Thymus (tissue), 11 donors: Measurements from ENCODE around the gene TTBK2. TPM values are rescaled to one million over a fixed set of nuclear protein-coding genes. Genes with fewer than 3 reads are reported as not detected.

Experiments used
- DNase-seq, 9 donors: peaks; one replicate each; pipeline ENCODE4 v3.0.0-alpha.2; 2013; ENCODE audit warnings: low spot score in 9 of 9, low read depth in 6 of 9, missing footprints in 1 of 9
- H3K27ac ChIP-seq, 2 donors: one replicate each; pipeline ENCODE4 v1.5.1; 2013; ENCODE audit warnings: control low read depth in 1 of 2, low read depth in 1 of 2, low read length in 1 of 2, mild to moderate bottlenecking in 1 of 2, moderate library complexity in 1 of 2
- H3K27me3 ChIP-seq, 2 donors: one replicate each; pipeline ENCODE4 v1.5.1; 2013; ENCODE audit warnings: low read length in 1 of 2; ENCODE audit not compliant: control insufficient read depth in 2 of 2, insufficient read depth in 1 of 2
- H3K36me3 ChIP-seq, 2 donors: one replicate each; pipeline ENCODE4 v1.5.1; 2013; ENCODE audit warnings: low read length in 1 of 2, mild to moderate bottlenecking in 1 of 2, moderate library complexity in 1 of 2; ENCODE audit not compliant: control insufficient read depth in 2 of 2, insufficient read depth in 2 of 2
- H3K4me1 ChIP-seq, 2 donors: one replicate each; pipeline ENCODE4 v1.5.1; 2013; ENCODE audit warnings: low read length in 2 of 2; ENCODE audit not compliant: control insufficient read depth in 2 of 2, insufficient read depth in 2 of 2
- H3K4me3 ChIP-seq, 2 donors: one replicate each; pipeline ENCODE4 v1.5.1; 2013; ENCODE audit warnings: low read length in 2 of 2, control low read depth in 1 of 2, mild to moderate bottlenecking in 1 of 2
- H3K9me3 ChIP-seq, 2 donors: one replicate each; pipeline ENCODE4 v1.5.1; 2013; ENCODE audit warnings: low read length in 1 of 2, mild to moderate bottlenecking in 1 of 2; ENCODE audit not compliant: control insufficient read depth in 2 of 2, insufficient read depth in 1 of 2
- WGBS: extraction: QIAGEN DNeasy Blood & Tissue Kit; methylation state at CpG from one replicate; pipeline ENCODE4 v1.1.7; 2013; 5-methylcytosine and 5-hydroxymethylcytosine counted together
- polyA plus RNA-seq: library from polyadenylated mRNA; stranded (reverse); fragments of 200-250 nt; gene quantifications from one replicate; pipeline ENCODE4 v1.2.3, GENCODE V29; 2013
- total RNA-seq: library from RNA; stranded (reverse); fragments of 120-200 nt; gene quantifications from one replicate; pipeline ENCODE4 v1.2.4, GENCODE V29; 2013
- donor health status: healthy.

The TTBK2 gene
- total and polyA plus RNA-seq, 2 donors = 4.4 to 5.7 TPM

- no peaks in the 10 kb centered on the region for H3K27me3 ChIP-seq
- H3K36me3 ChIP-seq = no peaks in the 10 kb centered on the region
- no peak for DNase-seq
- H3K4me1 ChIP-seq = peaks cover 0 to 11% of the 10 kb centered on the region in 2 donors
- H3K9me3 ChIP-seq = no peaks in the 10 kb centered on the region
- H3K4me3 ChIP-seq = no peak overlapping the region
- no peak overlapping the region for H3K27ac ChIP-seq
- WGBS = 97% methylated on average over 4 of the region's 4 CpGs
These were observed 227.6 kb downstream of the TTBK2 start for GRCh38 chr15:42692997-42693396.

GRCh38 chr15:42692536-42692935, 228.0 kb downstream of the TTBK2 start:
- WGBS = 100% methylated on average over 1 of the region's 1 CpG

DNA sequence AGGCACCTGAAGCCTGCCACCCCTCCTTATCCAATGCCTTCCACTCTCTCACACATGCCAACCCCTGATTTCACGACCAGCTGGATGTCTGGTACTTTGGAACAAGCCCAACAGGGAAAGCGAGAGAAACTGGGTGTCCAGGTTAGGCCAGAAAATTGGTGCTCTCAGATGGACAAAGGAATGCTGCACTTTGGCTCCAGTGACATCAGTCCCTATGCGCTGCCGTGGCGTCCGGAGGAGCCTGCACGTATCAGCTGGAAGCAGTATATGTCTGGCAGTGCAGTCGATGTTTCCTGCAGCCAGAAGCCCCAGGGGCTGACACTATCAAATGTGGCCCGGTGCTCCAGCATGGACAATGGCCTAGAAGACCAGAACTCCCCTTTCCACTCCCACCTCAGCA, 228.8 kb downstream of the TTBK2 start:
- Histone ChIP-seq H3K4me3 (no peak overlapping the region), H3K9me3 (no peaks in the 10 kb centered on the region), H3K36me3 (no peaks in the 10 kb centered on the region), H3K27ac (no peak overlapping the region), H3K4me1 (peaks cover 0 to 11% of the 10 kb centered on the region in 2 donors), H3K27me3 (no peaks in the 10 kb centered on the region)
- DNase-seq = no peak
- 98% methylated on average over 9 of the region's 9 CpGs for WGBS

More at GRCh38 chr15:42692536-42692935, 228.0 kb downstream of the TTBK2 start:
- peaks cover 0 to 11% of the 10 kb centered on the region in 2 donors for H3K4me1 ChIP-seq
- H3K36me3 ChIP-seq = no peaks in the 10 kb centered on the region
- H3K4me3 ChIP-seq = no peak overlapping the region
- no peak for DNase-seq
- no peaks in the 10 kb centered on the region for H3K9me3 ChIP-seq
- no peaks in the 10 kb centered on the region for H3K27me3 ChIP-seq
- no peak overlapping the region for H3K27ac ChIP-seq

DNA sequence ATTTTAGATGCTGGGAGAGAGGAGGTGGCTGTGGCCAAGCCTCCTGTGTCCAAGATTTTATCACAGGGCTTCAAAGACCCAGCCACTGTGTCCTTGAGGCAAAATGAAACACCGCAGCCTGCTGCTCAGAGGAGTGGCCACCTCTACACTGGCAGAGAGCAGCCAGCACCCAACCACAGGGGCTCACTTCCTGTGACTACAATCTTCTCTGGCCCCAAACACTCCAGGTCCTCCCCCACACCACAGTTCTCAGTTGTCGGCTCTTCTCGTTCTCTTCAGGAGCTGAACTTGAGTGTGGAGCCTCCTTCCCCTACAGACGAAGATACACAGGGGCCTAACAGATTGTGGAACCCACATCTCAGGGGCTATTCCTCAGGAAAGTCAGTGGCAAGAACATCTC, 229.3 kb downstream of the TTBK2 start:
- 82% methylated on average over 4 of the region's 4 CpGs for WGBS
- H3K9me3 ChIP-seq = no peaks in the 10 kb centered on the region
- H3K27me3 ChIP-seq = no peaks in the 10 kb centered on the region
- no peak overlapping the region for H3K27ac ChIP-seq
- no peaks in the 10 kb centered on the region for H3K36me3 ChIP-seq
- H3K4me1 ChIP-seq = peaks cover 0 to 11% of the 10 kb centered on the region in 2 donors
- peak in 2 of 9 donors; percentile 13 to 28 for DNase-seq
- H3K4me3 ChIP-seq = no peak overlapping the region

Other genes starting within 250 kb of the TTBK2 start
- gene CDAN1, start 183.7 kb downstream of the TTBK2 start, total RNA-seq = 8.1 TPM
- 14.8 TPM for gene CDAN1, start 183.7 kb downstream of the TTBK2 start, polyA plus RNA-seq
- 23.0 TPM for gene UBR1, start 185.3 kb upstream of the TTBK2 start, total RNA-seq
- gene UBR1, start 185.3 kb upstream of the TTBK2 start, polyA plus RNA-seq = 10.2 TPM
- gene TMEM62, start 212.8 kb upstream of the TTBK2 start, total RNA-seq = 5.1 TPM
- 17.8 TPM for gene TMEM62, start 212.8 kb upstream of the TTBK2 start, polyA plus RNA-seq